NOMO-1 (cell line): Measurements from ENCODE around the gene PERCC1.
"Not testable (repeated sequence)": the region's sequence is repeated elsewhere in the genome, so short reads cannot be mapped to it uniquely, and the experiment has no call there.

Experiments used
- DNase-seq, 2 experiments: peaks; one replicate each; lab custom pipeline; 2025; ENCODE audit not compliant: unreplicated experiment in 2 of 2; lab: John Stamatoyannopoulos, UW

The PERCC1 gene

DNA sequence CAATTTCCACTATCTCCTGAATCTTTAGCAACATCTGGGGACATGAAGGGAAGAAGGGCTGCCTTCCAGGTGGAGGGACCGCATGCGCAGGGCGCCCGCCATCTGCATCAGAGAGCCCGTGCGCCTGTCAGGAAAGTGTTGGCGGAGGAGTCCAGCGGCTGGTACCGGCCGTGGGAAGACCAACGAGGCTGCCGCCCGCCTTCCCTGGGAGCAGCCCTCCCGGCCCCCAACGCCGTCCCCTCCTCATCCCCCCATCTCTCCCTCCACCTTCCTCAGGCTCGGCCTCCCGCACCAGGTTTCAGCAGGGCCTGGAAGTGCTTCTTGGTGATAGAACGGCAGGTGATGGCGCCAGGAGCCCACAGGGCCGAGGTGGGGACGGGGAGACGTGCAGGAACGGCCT, 35.2 kb downstream of the PERCC1 start:
- DNase-seq: no peak

- no peak for DNase-seq
Measured at GRCh38 chr16:1466968-1467521, 36.2 kb downstream of the PERCC1 start.

GRCh38 chr16:1468426-1468810, 37.5 kb downstream of the PERCC1 start:
- DNase-seq: no peak

GRCh38 chr16:1469141-1469540, 38.3 kb downstream of the PERCC1 start:
- DNase-seq: not testable (repeated sequence)

DNA sequence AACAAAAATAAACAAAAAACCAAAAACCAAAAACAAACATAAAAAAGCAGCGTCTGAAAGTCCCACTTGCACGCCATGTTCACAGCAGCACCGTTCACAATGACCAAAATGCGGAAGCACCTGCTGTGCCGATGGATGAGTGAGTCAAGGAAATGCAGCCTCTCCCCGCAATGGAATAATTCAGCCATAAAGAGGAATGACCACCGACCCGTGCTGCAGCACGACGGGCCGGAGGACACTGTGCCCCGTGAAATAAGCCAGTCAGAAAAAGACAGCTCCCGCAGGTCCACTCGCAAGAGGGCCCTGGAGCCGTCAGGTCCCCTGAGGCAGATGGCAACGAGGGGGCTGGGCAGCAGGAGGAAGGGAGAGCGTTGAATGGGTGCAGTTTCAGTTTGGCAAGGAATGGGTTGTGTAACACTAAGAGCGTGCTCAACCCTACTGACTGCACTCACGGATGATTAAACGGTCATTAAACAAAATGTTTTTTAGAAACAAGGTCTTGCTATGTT, 38.9 kb downstream of the PERCC1 start:
- DNase-seq: peak; percentile 83 to 93

- DNase-seq: peak; percentile 54 to 63
Measured at GRCh38 chr16:1470481-1471251, 39.8 kb downstream of the PERCC1 start.

GRCh38 chr16:1471569-1472194, 40.8 kb downstream of the PERCC1 start:
- no peak for DNase-seq

DNA sequence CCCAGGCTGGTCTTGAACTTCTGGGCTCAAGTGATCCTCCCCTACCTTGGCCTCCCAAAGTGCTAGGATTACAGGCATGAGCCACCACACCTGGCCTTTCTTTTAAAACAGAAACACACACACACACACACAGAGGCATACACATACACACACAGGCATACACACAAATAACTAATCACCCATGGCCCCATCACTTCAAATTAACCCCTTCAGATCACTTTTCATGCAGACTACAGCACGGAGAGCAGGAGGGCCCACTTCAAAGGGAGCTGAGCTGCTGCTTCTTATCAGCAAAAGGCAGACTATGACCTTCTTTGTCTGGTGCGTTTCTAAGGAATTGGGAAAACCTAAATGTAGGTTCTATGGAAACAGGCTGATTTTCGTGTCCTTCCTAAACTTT, 42.1 kb downstream of the PERCC1 start:
- DNase-seq: no peak

DNA sequence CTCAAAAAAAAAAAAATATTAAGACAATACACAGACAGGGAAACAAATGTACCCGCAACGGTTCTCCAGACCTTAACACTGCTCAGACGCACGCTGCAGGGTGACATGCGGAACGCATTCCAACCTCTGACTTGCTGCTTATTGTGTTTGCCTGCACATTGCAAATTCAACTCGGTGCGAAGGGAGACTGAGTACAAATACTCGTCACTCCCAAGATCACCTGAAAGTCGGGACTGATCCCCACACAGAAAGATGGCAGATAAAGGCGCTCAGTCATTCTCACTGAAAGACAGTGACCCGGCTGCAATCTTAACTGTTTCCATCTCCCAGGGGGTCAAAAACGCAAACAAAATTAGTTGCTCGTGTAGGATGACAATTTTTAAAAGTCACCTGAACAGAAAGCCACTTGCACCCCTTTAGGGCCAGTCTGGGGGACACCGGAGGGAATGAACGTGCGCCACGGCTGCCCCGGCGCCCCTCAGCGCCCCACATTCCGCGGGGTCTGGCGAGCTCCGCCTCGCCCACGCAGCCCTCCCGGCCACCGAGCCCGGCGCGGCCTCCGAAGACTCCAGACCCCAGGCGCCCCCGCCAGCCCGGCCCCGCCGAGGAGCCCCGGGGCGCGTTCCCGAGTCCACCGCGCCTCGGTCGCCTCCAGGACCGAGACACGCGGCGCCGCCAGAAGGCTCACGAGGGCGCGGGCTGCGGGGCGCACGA, 43.4 kb downstream of the PERCC1 start:
- DNase-seq: no peak

GRCh38 chr16:1474796-1475551, 44.1 kb downstream of the PERCC1 start, which contains the start of gene CLCN7:
CLCN7 (minus strand) TSS chr16:1475028; CDS start chr16:1474974, 54 bp downstream.
- peak; percentile 71 to 74 for DNase-seq

GRCh38 chr16:1475552-1476114, 44.8 kb downstream of the PERCC1 start:
- DNase-seq: no peak

DNA sequence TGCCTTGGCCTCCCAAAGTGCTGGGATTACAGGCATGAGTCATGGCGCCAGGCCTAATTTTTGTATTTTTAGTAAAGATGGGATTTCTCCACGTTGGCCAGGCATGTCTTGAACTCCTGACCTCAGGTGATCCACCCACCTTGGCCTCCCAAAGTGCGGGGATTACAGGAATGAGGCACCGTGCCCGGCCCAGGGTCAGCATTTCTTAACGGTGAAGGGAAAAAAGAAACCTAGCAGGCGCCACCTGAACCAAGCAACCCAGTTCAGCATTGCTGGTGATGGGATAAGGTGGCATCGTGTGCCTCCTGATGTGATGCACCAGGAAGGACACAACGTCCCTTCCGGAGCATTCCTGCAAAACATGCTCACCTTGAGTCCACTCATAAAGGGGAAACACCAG, 46.2 kb downstream of the PERCC1 start:
- DNase-seq: no peak

DNA sequence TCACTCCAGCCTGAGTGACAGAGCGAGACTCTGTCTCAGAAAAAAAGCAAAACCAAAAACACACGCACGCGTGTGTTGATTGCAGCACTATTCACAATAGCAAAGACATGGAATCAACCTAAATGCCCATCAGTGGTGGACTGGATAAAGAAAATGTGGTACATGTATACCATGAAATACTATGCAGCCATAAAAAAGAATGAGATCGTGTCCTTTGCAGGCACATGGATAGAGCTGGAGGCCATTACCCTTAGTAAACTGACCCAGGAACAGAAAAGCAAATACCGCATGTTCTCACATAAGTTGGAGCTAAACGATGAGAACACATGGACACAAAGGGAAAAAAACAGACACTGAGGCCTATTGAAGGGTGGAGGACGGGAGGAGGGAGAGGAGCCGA, 48.1 kb downstream of the PERCC1 start:
- not testable (repeated sequence) for DNase-seq

DNA sequence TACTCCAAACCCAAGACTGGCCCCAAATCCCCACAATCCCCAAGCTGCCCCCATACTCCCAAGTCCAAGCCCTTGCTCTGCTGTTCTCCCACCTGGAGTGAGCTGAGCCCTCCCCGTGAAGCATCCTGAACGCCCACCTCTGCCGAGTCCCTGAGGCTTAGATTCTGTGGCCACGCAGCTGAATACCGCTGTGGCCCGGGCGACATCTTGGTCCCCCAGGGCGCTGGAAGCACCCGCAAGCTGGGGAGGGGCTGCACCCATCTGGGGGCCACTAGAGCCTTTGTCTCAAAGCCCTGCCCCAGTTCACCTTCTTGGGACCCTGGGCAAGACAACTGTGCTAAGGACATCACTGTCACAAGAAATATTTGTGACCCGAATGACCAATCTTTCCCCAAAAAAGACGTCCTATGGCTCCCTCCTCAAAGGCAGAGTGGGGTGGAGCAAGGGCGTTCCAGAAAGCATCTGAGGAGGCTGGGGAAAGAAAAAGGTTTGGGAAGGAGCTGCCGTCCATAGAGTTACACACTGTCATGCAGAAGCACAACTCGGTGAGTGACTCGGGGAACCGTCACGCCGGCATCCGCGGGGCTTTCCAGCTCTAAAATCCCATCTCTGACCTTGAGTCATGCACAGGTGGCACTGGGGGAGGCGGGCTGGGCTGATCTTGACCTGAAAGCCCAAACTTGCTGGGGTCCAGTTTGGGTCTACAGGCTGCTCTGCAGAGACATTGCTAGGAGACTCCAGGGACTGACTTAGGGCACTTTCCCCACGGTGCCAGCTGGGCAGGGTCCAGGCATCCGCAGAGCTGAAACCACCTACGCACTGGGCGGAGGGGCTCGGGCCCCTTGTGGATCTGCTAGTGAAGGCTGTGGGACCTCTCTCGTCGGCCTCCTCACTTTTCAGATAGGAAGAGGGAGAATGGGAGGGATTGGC, 51.3 kb downstream of the PERCC1 start:
- DNase-seq: no peak
